ENCODE measurements around the gene MACROD2. TPM values are rescaled to one million over a fixed set of nuclear protein-coding genes. Genes with fewer than 3 reads are reported as not detected.

MACROD2 gene
- total RNA-seq, 1 experiment from 2014 or later, result 1.4 TPM

DNA sequence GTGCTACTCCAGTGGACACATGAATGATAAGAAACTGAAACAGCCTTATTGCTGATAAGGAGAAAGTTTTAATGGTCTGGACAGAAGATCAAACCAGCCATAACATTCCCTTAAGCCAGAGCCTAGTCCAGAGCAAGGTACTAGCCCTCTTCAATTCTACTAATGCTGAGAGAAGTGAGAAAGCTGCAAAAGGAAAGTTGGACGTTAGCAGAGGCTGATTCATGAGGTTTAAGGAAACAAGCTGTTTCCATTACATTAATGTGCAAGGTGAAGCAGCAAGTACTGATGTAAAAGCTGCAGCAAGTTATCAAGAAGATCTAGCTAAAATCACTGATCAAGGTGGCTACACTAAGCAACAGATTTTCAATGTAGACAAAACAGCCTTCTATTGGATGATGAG, 1943.5 kb downstream of the MACROD2 start:
- H3K27me3 ChIP-seq (replicated peaks; ENCODE audit: insufficient read depth, low read depth, low read length, poor library complexity), result no peaks in the 10 kb centered on the region
- H3K36me3 ChIP-seq (ENCODE audit: insufficient read depth, low read length, poor library complexity, severe bottlenecking), result no peaks in the 10 kb centered on the region
- no TSS peak for BruUV-seq (replicated peaks)
- POLR2A ChIA-PET (ENCODE audit: low non-redundant PET), result no interaction called here
- DNase-seq (ENCODE audit: low spot score), result no peak
- H3K4me1 ChIP-seq (ENCODE audit: insufficient read depth, low read length, poor library complexity, severe bottlenecking), result no peaks in the 10 kb centered on the region
- CTCF ChIA-PET, result no interaction called here
- peaks cover 34% of the 10 kb centered on the region for H3K9me3 ChIP-seq (ENCODE audit: low read depth, low read length, poor library complexity, severe bottlenecking)
- no peak overlapping the region for H3K27ac ChIP-seq (ENCODE audit: low read depth, low read length, poor library complexity, severe bottlenecking)
- intact Hi-C loops (cut with micrococcal nuclease; ENCODE audit: unreplicated experiment), result no loop called here
- H3K4me3 ChIP-seq (ENCODE audit: low read depth, low read length, poor library complexity, severe bottlenecking), result no peak overlapping the region
- TF ChIP-seq EZH2 (IDR thresholded peaks at IDR 0.05; ENCODE audit: borderline replicate concordance, low read depth, low read length, poor library complexity, severe bottlenecking), result no peak
- no peak for TF ChIP-seq CTCF (conservative IDR thresholded peaks at IDR 0.05; ENCODE audit: low read depth, low read length)

DNA sequence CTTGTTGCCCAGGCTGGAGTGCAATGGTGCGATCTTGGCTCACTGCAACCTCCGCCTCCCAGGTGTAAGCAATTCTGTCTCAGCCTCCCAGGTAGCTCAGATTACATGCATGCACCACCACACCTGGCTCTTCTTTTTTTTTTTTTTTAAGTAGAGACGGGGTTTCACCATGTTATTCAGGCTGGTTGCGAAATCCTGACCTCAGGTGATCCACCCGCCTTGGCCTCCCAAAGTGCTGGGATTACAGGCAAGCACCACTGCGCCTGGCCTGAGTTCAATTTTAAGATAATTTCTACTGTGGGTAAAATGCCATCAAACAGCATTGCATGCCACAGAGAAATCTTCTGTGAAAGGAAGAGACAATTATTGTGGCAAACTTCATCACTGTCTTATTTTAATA, 1944.8 kb downstream of the MACROD2 start:
- BruUV-seq (replicated peaks), result no TSS peak
- H3K4me3 ChIP-seq (ENCODE audit: low read depth, low read length, poor library complexity, severe bottlenecking), result no peak overlapping the region
- no peak overlapping the region for H3K27ac ChIP-seq (ENCODE audit: low read depth, low read length, poor library complexity, severe bottlenecking)
- intact Hi-C loops (cut with micrococcal nuclease; ENCODE audit: unreplicated experiment), result no loop called here
- peaks cover 34% of the 10 kb centered on the region for H3K9me3 ChIP-seq (ENCODE audit: low read depth, low read length, poor library complexity, severe bottlenecking)
- CTCF ChIA-PET, result no interaction called here
- no peaks in the 10 kb centered on the region for H3K36me3 ChIP-seq (ENCODE audit: insufficient read depth, low read length, poor library complexity, severe bottlenecking)
- no peak for TF ChIP-seq EZH2 (IDR thresholded peaks at IDR 0.05; ENCODE audit: borderline replicate concordance, low read depth, low read length, poor library complexity, severe bottlenecking)
- TF ChIP-seq CTCF (conservative IDR thresholded peaks at IDR 0.05; ENCODE audit: low read depth, low read length), result no peak
- no peaks in the 10 kb centered on the region for H3K4me1 ChIP-seq (ENCODE audit: insufficient read depth, low read length, poor library complexity, severe bottlenecking)
- DNase-seq (ENCODE audit: low spot score), result no peak
- no peaks in the 10 kb centered on the region for H3K27me3 ChIP-seq (replicated peaks; ENCODE audit: insufficient read depth, low read depth, low read length, poor library complexity)
- POLR2A ChIA-PET (ENCODE audit: low non-redundant PET), result no interaction called here

DNA sequence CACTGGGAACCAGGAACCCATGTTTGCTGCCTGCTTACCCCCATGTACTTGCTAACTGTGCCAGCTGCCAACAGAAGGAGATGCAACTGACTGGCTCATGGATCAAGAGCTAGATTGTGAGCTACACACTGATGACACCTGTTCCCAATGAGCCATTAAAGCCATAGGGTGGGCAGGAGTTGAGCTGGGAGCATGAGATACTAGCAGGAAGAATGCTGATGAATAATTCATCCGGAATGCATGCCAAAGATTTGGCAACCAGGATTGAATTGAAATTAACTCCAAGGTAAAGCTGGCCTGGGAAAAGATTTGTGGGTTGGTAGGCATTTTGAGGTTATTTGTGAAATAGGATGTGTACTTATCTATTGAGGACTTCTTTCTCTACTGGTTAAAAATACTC, 1946.8 kb downstream of the MACROD2 start:
- H3K9me3 ChIP-seq (ENCODE audit: low read depth, low read length, poor library complexity, severe bottlenecking), result peaks cover 28% of the 10 kb centered on the region
- DNase-seq (ENCODE audit: low spot score), result no peak
- BruUV-seq (replicated peaks), result no TSS peak
- H3K4me1 ChIP-seq (ENCODE audit: insufficient read depth, low read length, poor library complexity, severe bottlenecking), result no peaks in the 10 kb centered on the region
- ChIA-PET POLR2A (ENCODE audit: low non-redundant PET) (no interaction called here), CTCF (no interaction called here)
- no peak overlapping the region for H3K4me3 ChIP-seq (ENCODE audit: low read depth, low read length, poor library complexity, severe bottlenecking)
- TF ChIP-seq CTCF (conservative IDR thresholded peaks at IDR 0.05; ENCODE audit: low read depth, low read length) (no peak), EZH2 (IDR thresholded peaks at IDR 0.05; ENCODE audit: borderline replicate concordance, low read depth, low read length, poor library complexity, severe bottlenecking) (no peak)
- no peak overlapping the region for H3K27ac ChIP-seq (ENCODE audit: low read depth, low read length, poor library complexity, severe bottlenecking)
- H3K27me3 ChIP-seq (replicated peaks; ENCODE audit: insufficient read depth, low read depth, low read length, poor library complexity), result no peaks in the 10 kb centered on the region
- intact Hi-C loops (cut with micrococcal nuclease; ENCODE audit: unreplicated experiment), result no loop called here
- no peaks in the 10 kb centered on the region for H3K36me3 ChIP-seq (ENCODE audit: insufficient read depth, low read length, poor library complexity, severe bottlenecking)
